Endothelial cell of umbilical vein (primary cell): ENCODE measurements around the gene RASAL2. TPM values are rescaled to one million over a fixed set of nuclear protein-coding genes. Genes with fewer than 3 reads are reported as not detected.

Source experiments
- BruUV-seq: library from RNA; stranded (reverse); fragments of 400-500 nt; replicated peaks from 2 replicates; lab custom pipeline; 2021; lab: Mats Ljungman, UMichigan
- CTCF ChIA-PET: fragments of 300-600, 350-600 bp; sonication (Branson Sonifier 250); formaldehyde crosslinking; loops from one replicate; lab custom pipeline; 2021; ENCODE audit warnings: antibody characterized with exemption, inconsistent platforms; lab: Charles Lee
- POLR2A ChIA-PET: fragments of 300-600, 350-600 bp; sonication (Branson Sonifier 250); formaldehyde crosslinking; loops from one replicate; lab custom pipeline; 2021; ENCODE audit warnings: antibody characterized with exemption, inconsistent platforms; lab: Charles Lee
- DNase-seq: peaks from one replicate; pipeline ENCODE4 v3.0.0-alpha.2; 2011; ENCODE audit warnings: low read depth, low spot score
- FAIRE-seq: peaks from 2 replicates; lab custom pipeline; 2011; peaks lifted over from hg19 to GRCh38; lab: Jason Lieb, UNC
- H2AFZ ChIP-seq: 2 replicates; pipeline ENCODE4 v1.6.0; 2012; ENCODE audit warnings: low read depth, low read length, control low read depth, inconsistent platforms
- H3K27ac ChIP-seq: 2 replicates; pipeline ENCODE4 v1.5.1; 2011; ENCODE audit warnings: low read depth, mild to moderate bottlenecking, control low read depth, low read length, moderate library complexity; ENCODE audit not compliant: insufficient read depth
- H3K27me3 ChIP-seq, 2 experiments: 2 replicates each; pipeline versions ENCODE4 v1.6.0 to v1.6.1; 2011; ENCODE audit warnings: low read length in 2 of 2, mixed read lengths in 1 of 2; ENCODE audit not compliant: control insufficient read depth in 2 of 2, insufficient read depth in 2 of 2
- H3K36me3 ChIP-seq, 2 experiments: 2 replicates in 1 of 2; 3 replicates in 1 of 2; pipeline ENCODE4 v1.5.1; 2011; ENCODE audit warnings: low read length in 2 of 2, mild to moderate bottlenecking in 1 of 2, moderate library complexity in 1 of 2; ENCODE audit not compliant: control insufficient read depth in 2 of 2, insufficient read depth in 2 of 2; ENCODE audit errors: extremely low read depth in 1 of 2
- H3K4me1 ChIP-seq: 3 replicates; pipeline ENCODE4 v1.5.1; 2011; ENCODE audit warnings: mild to moderate bottlenecking, low read length; ENCODE audit not compliant: control insufficient read depth, insufficient read depth; ENCODE audit errors: extremely low read depth
- H3K4me2 ChIP-seq: 2 replicates; pipeline ENCODE4 v1.6.1; 2011; ENCODE audit warnings: low read length, control low read depth, mixed read lengths; ENCODE audit not compliant: insufficient read depth
- H3K4me3 ChIP-seq, 3 experiments: fragments of 200-600 bp in 1 of 3; sonication (generic), shearing (Covaris generic) in 1 of 3; replicated peaks in 1 of 3; 2 replicates each; pipeline ENCODE4 v1.5.1; 2011 to 2016; ENCODE audit warnings: control low read depth in 3 of 3, low read length in 3 of 3, mild to moderate bottlenecking in 2 of 3, inconsistent platforms in 1 of 3, low read depth in 1 of 3, moderate library complexity in 1 of 3; ENCODE audit not compliant: insufficient read depth in 1 of 3
- H3K79me2 ChIP-seq: 2 replicates; pipeline ENCODE4 v1.6.0; 2012; ENCODE audit warnings: low read length, inconsistent platforms; ENCODE audit not compliant: control insufficient read depth, insufficient read depth
- H3K9ac ChIP-seq: replicated peaks from 2 replicates; pipeline ENCODE3; 2011; ENCODE audit warnings: low read length, control low read depth; ENCODE audit not compliant: insufficient read depth; ENCODE audit errors: extremely low read depth
- H3K9me1 ChIP-seq: replicated peaks from 3 replicates; pipeline ENCODE4 v1.6.0; 2011; ENCODE audit warnings: mild to moderate bottlenecking, low read length; ENCODE audit not compliant: control insufficient read depth, insufficient read depth; ENCODE audit errors: extremely low read depth
- H3K9me3 ChIP-seq: replicated peaks from 2 replicates; pipeline ENCODE4 v1.5.1; 2012; ENCODE audit warnings: low read length, inconsistent platforms; ENCODE audit not compliant: control insufficient read depth, insufficient read depth
- H4K20me1 ChIP-seq: replicated peaks from 2 replicates; pipeline ENCODE3; 2011; ENCODE audit warnings: mild to moderate bottlenecking, low read length; ENCODE audit not compliant: control insufficient read depth, insufficient read depth; ENCODE audit errors: extremely low read depth
- CTCF ChIP-seq, 2 donors: IDR thresholded peaks; 1 replicate in 1 of 2; 2 replicates in 1 of 2; pipeline ENCODE4 v1.5.1; 2011; ENCODE audit warnings: low read length in 2 of 2, mild to moderate bottlenecking in 2 of 2, moderate library complexity in 2 of 2, control low read depth in 1 of 2, inconsistent platforms in 1 of 2, low read depth in 1 of 2; ENCODE audit not compliant: insufficient read depth in 1 of 2; ENCODE audit errors: extremely low read depth in 1 of 2
- EZH2 ChIP-seq: IDR thresholded peaks from 2 replicates; pipeline ENCODE4 v1.6.1; 2012; ENCODE audit warnings: borderline replicate concordance, low read depth, mild to moderate bottlenecking, moderate library complexity, low read length, inconsistent platforms; ENCODE audit not compliant: severe bottlenecking
- FOS ChIP-seq: IDR thresholded peaks from 2 replicates; pipeline ENCODE4 v1.6.1; 2011; ENCODE audit warnings: mild to moderate bottlenecking, low read length, moderate library complexity, borderline replicate concordance; ENCODE audit not compliant: insufficient read depth
- GATA2 ChIP-seq: IDR thresholded peaks from 2 replicates; pipeline ENCODE4 v1.7.0; 2011; ENCODE audit warnings: low read depth, mild to moderate bottlenecking, moderate library complexity, mixed read lengths, low read length; ENCODE audit not compliant: insufficient read length, insufficient read depth
- JUN ChIP-seq: IDR thresholded peaks from 2 replicates; pipeline ENCODE4 v1.6.1; 2011; ENCODE audit warnings: borderline replicate concordance, low read depth; ENCODE audit not compliant: insufficient read length, insufficient read depth
- MAX ChIP-seq: IDR thresholded peaks from 2 replicates; pipeline ENCODE4 v1.6.1; 2011; ENCODE audit not compliant: insufficient read depth, insufficient read length
- MYC ChIP-seq: IDR thresholded peaks from one replicate; pipeline ENCODE4 v1.6.1; 2011; ENCODE audit warnings: mild to moderate bottlenecking, low read depth, low read length
- POLR2A ChIP-seq: IDR thresholded peaks from 2 replicates; pipeline ENCODE4 v1.6.1; 2012; ENCODE audit warnings: low read depth, mild to moderate bottlenecking, control low read depth, low read length
- POLR2AphosphoS5 ChIP-seq: IDR thresholded peaks from 2 replicates; pipeline ENCODE4 v1.6.1; 2012; ENCODE audit warnings: low read depth, mild to moderate bottlenecking, control low read depth, low read length, moderate library complexity; ENCODE audit not compliant: insufficient read depth
- dilution Hi-C: fragments of 300-500 bp; cut with MboI; formaldehyde crosslinking; loops from one replicate; pipeline ENCODE4 v1.15.0; 2019; ENCODE audit warnings: low sequenced_read_pairs; ENCODE audit not compliant: extremely low pct_ligation_motif_present
- intact Hi-C: fragments of 100-400 bp; cut with micrococcal nuclease; formaldehyde crosslinking; loops from one replicate; pipeline ENCODE4 v1.10.0; 2022
- polyA plus RNA-seq, 4 experiments: library from polyadenylated mRNA; depleted of rRNA in 3 of 4; stranded (reverse) in 3 of 4; unstranded in 1 of 4; fragments of >200 nt; gene quantifications; 2 replicates each; pipeline versions ENCODE4 v1.2.1 to v1.2.3, GENCODE V29; 2011 to 2012; ENCODE audit warnings: missing spikeins in 1 of 4
- total RNA-seq: library from RNA; stranded (reverse); gene quantifications from 2 replicates; pipeline ENCODE4 v1.2.3, GENCODE V29; 2021

The RASAL2 gene
- total and polyA plus RNA-seq, 2 donors (not counting 3 experiments of a cell fraction or from before 2014, with no cell fraction given) = 12.5 to 15.5 TPM

- no peaks in the 10 kb centered on the region for H4K20me1 ChIP-seq
- H3K9me3 ChIP-seq = no peaks in the 10 kb centered on the region
- no peaks in the 10 kb centered on the region for H3K27me3 ChIP-seq
- BruUV-seq = no TSS peak
- peak; percentile 92 for FAIRE-seq
- dilution Hi-C loops (no loop called here), intact Hi-C loops (loop anchor here (1.0 to 2.0 kb wide), 3 partner anchors 67 to 160 kb away; no protein-coding TSS in a partner anchor)
- peak overlapping the region in 1 of 3 experiments; percentile 48 for H3K4me3 ChIP-seq
- ChIA-PET CTCF (interaction anchor here (0.9 to 5.7 kb wide), 8 partner anchors 8 to 309 kb away, joined by 3 to 57 read pairs (median 6); no protein-coding TSS in a partner anchor), POLR2A (no interaction called here)
- H3K4me1 ChIP-seq = peaks cover 27% of the 10 kb centered on the region
- H3K9ac ChIP-seq = peak overlapping the region; percentile 77
- H3K79me2 ChIP-seq = no peaks in the 10 kb centered on the region
- H3K36me3 ChIP-seq = no peaks in the 10 kb centered on the region
- H3K27ac ChIP-seq = peak overlapping the region; percentile 71
- DNase-seq = peak; percentile 95
- no peaks in the 10 kb centered on the region for H3K9me1 ChIP-seq
- peak overlapping the region; percentile 73 for H3K4me2 ChIP-seq
- TF ChIP-seq POLR2AphosphoS5 = peak; percentile 19
- no peak for TF ChIP-seq MAX
- no peak for TF ChIP-seq POLR2A
- H2AFZ ChIP-seq = peak overlapping the region; percentile 82
Observed at GRCh38 chr1:178341261-178341956, 247.5 kb downstream of the RASAL2 start.

- no peak overlapping the region for H2AFZ ChIP-seq
- H3K79me2 ChIP-seq = no peaks in the 10 kb centered on the region
- DNase-seq = no peak
- H3K4me3 ChIP-seq = no peak overlapping the region
- H3K9me1 ChIP-seq = no peaks in the 10 kb centered on the region
- H3K9me3 ChIP-seq = no peaks in the 10 kb centered on the region
- no peak for TF ChIP-seq POLR2AphosphoS5
- no peak for TF ChIP-seq EZH2
- no peak for TF ChIP-seq POLR2A
- TF ChIP-seq MAX = no peak
- no peak for TF ChIP-seq MYC
- TF ChIP-seq JUN = no peak
- TF ChIP-seq CTCF (IDR thresholded peaks at IDR 0.05; ENCODE audit: extremely low read depth in 1 of 2, insufficient read depth in 1 of 2, low read depth in 1 of 2, low read length in 2 of 2) = no peak
- TF ChIP-seq FOS = no peak
- no peak for TF ChIP-seq GATA2
- no peak for FAIRE-seq
- H3K4me1 ChIP-seq = peaks cover 27% of the 10 kb centered on the region
- intact Hi-C loops (no loop called here), dilution Hi-C loops (no loop called here)
- CTCF ChIA-PET = interaction anchor here (0.6 to 5.7 kb wide), 3 partner anchors 31 to 950 kb away, joined by 3 to 57 read pairs (median 5); no protein-coding TSS in a partner anchor
- no peak overlapping the region for H3K27ac ChIP-seq
- no peaks in the 10 kb centered on the region for H3K36me3 ChIP-seq
- no peak overlapping the region for H3K4me2 ChIP-seq
- H3K9ac ChIP-seq = no peak overlapping the region
- BruUV-seq = no TSS peak
- POLR2A ChIA-PET = no interaction called here
- no peaks in the 10 kb centered on the region for H4K20me1 ChIP-seq
- no peaks in the 10 kb centered on the region for H3K27me3 ChIP-seq
Observed at GRCh38 chr1:178342745-178343144, 248.8 kb downstream of the RASAL2 start.
